SK-N-SH treated with all-trans-retinoic acid at 6 μM for 48 hours (cell line): ENCODE data around the gene WT1.

Experiments
- ATAC-seq: fragments of 200-7000 bp; cut with Tn5 transposase; 3 replicates; pipeline ENCODE4 v1.9.1; 2020; ENCODE audit warnings: mild to moderate bottlenecking, moderate library complexity
- ARNTL ChIP-seq: fragments of 450-650 bp; formaldehyde crosslinking; IDR thresholded peaks from 2 replicates; pipeline ENCODE4 v1.5.0; 2020; ENCODE audit warnings: low read depth, mild to moderate bottlenecking, moderate library complexity, borderline replicate concordance
- BACH2 ChIP-seq: fragments of 250-450 bp; sonication (Bioruptor Pico); IDR thresholded peaks from 2 replicates; pipeline ENCODE4 v1.9.0; 2021; ENCODE audit warnings: mild to moderate bottlenecking, borderline replicate concordance
- CREB5 ChIP-seq: fragments of 250-450 bp; sonication (Bioruptor Pico); IDR thresholded peaks from 2 replicates; pipeline ENCODE4 v1.5.1; 2020; ENCODE audit warnings: low read depth, mild to moderate bottlenecking, moderate library complexity
- CSDC2 ChIP-seq: fragments of 250-450 bp; sonication (Bioruptor Pico); IDR thresholded peaks from 2 replicates; pipeline ENCODE4 v1.5.0; 2020; ENCODE audit warnings: mild to moderate bottlenecking, moderate library complexity
- CSRNP3 ChIP-seq: fragments of 250-450 bp; sonication (Bioruptor Pico); IDR thresholded peaks from 2 replicates; pipeline ENCODE4 v1.5.1; 2021; ENCODE audit warnings: mild to moderate bottlenecking, moderate library complexity
- ESRRG ChIP-seq: fragments of 250-450 bp; sonication (Bioruptor Pico); IDR thresholded peaks from 2 replicates; pipeline ENCODE4 v1.6.1; 2021; ENCODE audit warnings: mild to moderate bottlenecking
- GLIS3 ChIP-seq: fragments of 250-450 bp; sonication (Bioruptor Pico); IDR thresholded peaks from 2 replicates; pipeline ENCODE4 v1.5.0; 2020; ENCODE audit warnings: mild to moderate bottlenecking, moderate library complexity
- ISL1 ChIP-seq: fragments of 250-450 bp; sonication (Bioruptor Pico); IDR thresholded peaks from 2 replicates; pipeline ENCODE4 v2.1.2; 2022; ENCODE audit warnings: mild to moderate bottlenecking, moderate library complexity
- OSR1 ChIP-seq: fragments of 250-450 bp; sonication (Bioruptor Pico); IDR thresholded peaks from 2 replicates; pipeline ENCODE4 v1.8.0; 2022; ENCODE audit warnings: moderate library complexity, mild to moderate bottlenecking, inconsistent platforms
- PATZ1 ChIP-seq: fragments of 250-450 bp; sonication (Bioruptor Pico); IDR thresholded peaks from 2 replicates; pipeline ENCODE4 v1.8.0; 2020; ENCODE audit warnings: mild to moderate bottlenecking, moderate library complexity, borderline replicate concordance
- POU6F1 ChIP-seq: fragments of 250-450 bp; sonication (Bioruptor Pico); IDR thresholded peaks from 2 replicates; pipeline ENCODE4 v1.8.0; 2021; ENCODE audit warnings: low read depth, mild to moderate bottlenecking, moderate library complexity, borderline replicate concordance
- PPARA ChIP-seq: fragments of 250-450 bp; sonication (Bioruptor Pico); IDR thresholded peaks from 2 replicates; pipeline ENCODE4 v1.5.0; 2020; ENCODE audit warnings: mild to moderate bottlenecking, borderline replicate concordance
- RARB ChIP-seq: fragments of 250-450 bp; sonication (Bioruptor Pico); IDR thresholded peaks from 2 replicates; pipeline ENCODE4 v1.8.0; 2021; ENCODE audit warnings: mild to moderate bottlenecking, moderate library complexity
- SNAI2 ChIP-seq: fragments of 250-450 bp; sonication (Bioruptor Pico); IDR thresholded peaks from 2 replicates; pipeline ENCODE4 v1.5.0; 2020; ENCODE audit warnings: mild to moderate bottlenecking, moderate library complexity
- TCF4 ChIP-seq: fragments of 250-450 bp; sonication (Bioruptor Pico); IDR thresholded peaks from 2 replicates; pipeline ENCODE4 v1.8.0; 2021; ENCODE audit warnings: mild to moderate bottlenecking, moderate library complexity, borderline replicate concordance
- TOX ChIP-seq: fragments of 250-450 bp; sonication (Bioruptor Pico); IDR thresholded peaks from 2 replicates; pipeline ENCODE4 v1.8.0; 2021; ENCODE audit warnings: mild to moderate bottlenecking, moderate library complexity, borderline replicate concordance
- TSHZ2 ChIP-seq: fragments of 250-450 bp; sonication (Bioruptor Pico); IDR thresholded peaks from 2 replicates; pipeline ENCODE4 v1.5.0; 2020; ENCODE audit warnings: mild to moderate bottlenecking, moderate library complexity
- ZC3H10 ChIP-seq: fragments of 250-450 bp; sonication (Bioruptor Pico); IDR thresholded peaks from 2 replicates; pipeline ENCODE4 v1.5.1; 2021; ENCODE audit warnings: mild to moderate bottlenecking, moderate library complexity
- ZFP30 ChIP-seq: fragments of 450-650 bp; formaldehyde crosslinking; IDR thresholded peaks from 2 replicates; pipeline ENCODE4 v1.5.0; 2022; ENCODE audit warnings: mild to moderate bottlenecking, moderate library complexity
- ZNF565 ChIP-seq: fragments of 450-650 bp; formaldehyde crosslinking; conservative IDR thresholded peaks from 2 replicates; pipeline ENCODE4 v1.5.0; 2020; ENCODE audit warnings: low read depth, mild to moderate bottlenecking, moderate library complexity
- ZNF70 ChIP-seq: fragments of 450-650 bp; formaldehyde crosslinking; IDR thresholded peaks from 2 replicates; pipeline ENCODE4 v1.5.0; 2020; ENCODE audit warnings: mild to moderate bottlenecking, moderate library complexity
- ZNF8 ChIP-seq: fragments of 450-650 bp; formaldehyde crosslinking; IDR thresholded peaks from 2 replicates; pipeline ENCODE4 v1.5.0; 2020; ENCODE audit warnings: mild to moderate bottlenecking, moderate library complexity

WT1 gene

GRCh38 chr11:32426819-32427615 lies 8.3 kb downstream of the WT1 start:
- TF ChIP-seq ZFP30 (CRISPR knock-in tag) (no peak), ESRRG (no peak), ZNF565 (no peak), CSRNP3 (CRISPR knock-in tag) (no peak), BACH2 (CRISPR knock-in tag) (no peak), TOX (CRISPR knock-in tag) (no peak), ZNF8 (CRISPR knock-in tag) (no peak), CSDC2 (CRISPR knock-in tag) (no peak), TCF4 (CRISPR knock-in tag) (no peak), GLIS3 (no peak), ARNTL (CRISPR knock-in tag) (no peak), PATZ1 (CRISPR knock-in tag) (no peak), OSR1 (CRISPR knock-in tag) (no peak), CREB5 (CRISPR knock-in tag) (no peak), ZC3H10 (CRISPR knock-in tag) (no peak), TSHZ2 (no peak), ISL1 (no peak), ZNF70 (CRISPR knock-in tag) (no peak), RARB (CRISPR knock-in tag) (no peak), PPARA (CRISPR knock-in tag) (no peak)
- no peak for ATAC-seq

- TF ChIP-seq ZNF8 (CRISPR knock-in tag) = no peak
- TF ChIP-seq POU6F1 = no peak
- TF ChIP-seq, all 23 proteins: peak for 0
- ATAC-seq = no peak
Measured at GRCh38 chr11:32426192-32426591, 9.1 kb downstream of the WT1 start.

GRCh38 chr11:32425761-32426160 lies 9.6 kb downstream of the WT1 start:
- ATAC-seq = no peak
- no peak for TF ChIP-seq TOX (CRISPR knock-in tag)
- no peak for TF ChIP-seq ESRRG
- no peak for TF ChIP-seq ZC3H10 (CRISPR knock-in tag)
- no peak for TF ChIP-seq ZNF8 (CRISPR knock-in tag)
- no peak for TF ChIP-seq ARNTL (CRISPR knock-in tag)
- TF ChIP-seq TSHZ2 = no peak
- TF ChIP-seq OSR1 (CRISPR knock-in tag) = no peak
- no peak for TF ChIP-seq CSDC2 (CRISPR knock-in tag)
- TF ChIP-seq SNAI2 (CRISPR knock-in tag) = no peak
- no peak for TF ChIP-seq ZFP30 (CRISPR knock-in tag)
- TF ChIP-seq TCF4 (CRISPR knock-in tag) = no peak
- TF ChIP-seq BACH2 (CRISPR knock-in tag) = no peak
